Daoy (cell line): ENCODE results near the gene SMARCB1. TPM values are rescaled to one million over a fixed set of nuclear protein-coding genes. Genes with fewer than 3 reads are reported as not detected.

Experiments
- DNase-seq: peaks from one replicate; pipeline ENCODE4 v3.0.0-alpha.2; 2015; ENCODE audit warnings: low read depth
- total RNA-seq: library from RNA; depleted of rRNA; stranded (reverse); fragments of >200 nt; shearing (Covaris generic); gene quantifications from 2 replicates; pipeline ENCODE4 v1.2.3, GENCODE V29; 2014

SMARCB1 gene
- total RNA-seq, 1 experiment from 2014 or later, result 125 TPM

DNA sequence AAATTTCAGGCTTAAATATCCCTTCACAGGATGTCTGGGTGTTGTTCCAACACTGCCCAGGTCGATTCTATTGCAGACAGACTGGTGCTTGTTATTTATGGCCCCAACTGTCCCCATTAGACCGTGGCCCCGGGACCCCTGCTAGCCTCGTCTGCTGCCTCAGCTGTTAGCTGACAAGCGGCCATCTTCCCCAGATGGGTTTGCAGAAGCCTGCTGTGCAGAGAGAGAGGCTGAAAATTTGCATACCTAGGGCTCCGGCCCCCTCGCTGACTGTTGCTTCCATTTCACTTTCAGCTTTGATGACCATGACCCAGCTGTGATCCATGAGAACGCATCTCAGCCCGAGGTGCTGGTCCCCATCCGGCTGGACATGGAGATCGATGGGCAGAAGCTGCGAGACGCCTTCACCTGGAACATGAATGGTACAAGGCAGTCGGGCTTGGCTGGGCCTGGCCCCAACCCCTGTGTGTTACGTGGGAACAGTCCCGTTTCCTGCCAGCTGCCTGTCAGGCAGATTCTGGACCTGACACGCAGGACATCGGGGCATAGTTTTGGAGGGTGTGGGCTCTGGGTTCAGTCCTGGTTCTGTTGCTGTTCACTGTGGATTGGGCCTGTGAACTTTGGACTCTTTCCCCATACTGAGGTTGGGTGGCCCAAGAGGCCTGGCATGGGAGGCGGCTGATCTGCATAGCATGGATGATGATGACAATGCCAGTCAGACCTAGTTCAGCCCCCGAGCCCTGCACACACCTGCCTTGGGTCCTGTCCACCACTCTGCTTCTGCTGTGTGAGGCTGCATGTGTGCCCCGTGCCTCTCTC is 16.4 kb downstream of the SMARCB1 start:
- DNase-seq, result no peak

DNA sequence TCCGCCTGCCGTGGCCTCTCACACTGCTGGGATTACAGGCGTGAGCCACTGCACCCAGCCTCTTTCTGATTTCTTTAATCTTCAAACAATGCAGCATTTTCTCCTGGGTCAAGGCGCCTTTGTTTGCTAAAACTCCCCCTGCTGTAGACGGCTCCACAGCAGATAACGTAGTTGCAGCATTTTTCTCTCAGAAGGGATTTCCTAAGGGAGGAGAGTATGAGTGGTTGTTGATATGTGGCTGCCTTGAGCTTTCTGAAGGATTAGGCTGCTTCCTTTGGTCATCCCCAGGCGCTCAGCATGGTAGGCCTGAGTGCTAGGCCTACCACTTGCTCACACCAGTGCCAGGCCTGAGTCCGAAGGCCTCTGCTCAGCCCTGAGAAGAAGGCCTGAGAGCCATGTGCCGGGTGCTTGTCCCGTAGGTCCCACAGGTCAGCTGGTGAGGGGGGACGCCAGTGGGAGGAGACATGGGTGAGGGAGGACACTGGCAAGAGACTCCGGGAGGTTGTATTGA is 18.1 kb downstream of the SMARCB1 start:
- no peak for DNase-seq

DNA sequence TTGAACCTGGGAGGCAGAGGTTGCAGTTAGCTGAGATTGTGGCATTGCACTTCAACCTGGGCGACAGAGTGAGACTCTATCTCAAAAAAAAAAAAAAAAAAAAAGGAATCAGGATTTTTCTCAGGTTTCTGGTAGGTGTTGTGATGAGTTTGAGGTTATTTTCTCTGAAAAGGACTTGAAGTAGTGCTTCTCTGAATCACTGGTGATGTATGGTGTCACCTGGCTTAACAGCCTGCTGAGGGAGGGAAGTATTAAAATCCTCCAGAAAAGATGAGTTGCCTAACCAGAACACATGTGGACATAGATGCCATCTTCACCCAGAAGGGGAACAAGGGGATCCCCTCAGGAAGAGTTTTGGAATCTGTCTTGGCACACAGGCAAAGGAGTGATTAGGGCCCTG is 20.1 kb downstream of the SMARCB1 start:
- no peak for DNase-seq

DNA sequence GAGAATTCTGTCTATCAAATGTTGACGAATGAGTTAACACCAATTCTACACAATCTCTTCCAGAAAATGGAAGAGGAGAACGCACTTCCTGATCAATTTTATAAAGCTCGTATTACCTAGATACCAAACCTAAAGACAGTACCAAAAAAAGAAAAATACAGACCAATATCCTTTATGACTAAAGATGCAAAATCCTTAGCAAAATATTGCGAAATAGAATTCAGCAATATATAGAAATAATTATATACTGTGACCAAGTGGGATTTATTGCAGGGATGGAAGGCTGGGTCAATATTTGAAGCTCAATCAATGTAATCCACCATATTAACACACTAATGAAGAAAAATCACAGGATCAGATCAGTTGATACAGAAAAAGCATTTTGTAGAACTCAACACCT is 25.6 kb downstream of the SMARCB1 start:
- DNase-seq, result no peak

GRCh38 chr22:23815541-23816155 is 28.9 kb downstream of the SMARCB1 start:
- no peak for DNase-seq

DNA sequence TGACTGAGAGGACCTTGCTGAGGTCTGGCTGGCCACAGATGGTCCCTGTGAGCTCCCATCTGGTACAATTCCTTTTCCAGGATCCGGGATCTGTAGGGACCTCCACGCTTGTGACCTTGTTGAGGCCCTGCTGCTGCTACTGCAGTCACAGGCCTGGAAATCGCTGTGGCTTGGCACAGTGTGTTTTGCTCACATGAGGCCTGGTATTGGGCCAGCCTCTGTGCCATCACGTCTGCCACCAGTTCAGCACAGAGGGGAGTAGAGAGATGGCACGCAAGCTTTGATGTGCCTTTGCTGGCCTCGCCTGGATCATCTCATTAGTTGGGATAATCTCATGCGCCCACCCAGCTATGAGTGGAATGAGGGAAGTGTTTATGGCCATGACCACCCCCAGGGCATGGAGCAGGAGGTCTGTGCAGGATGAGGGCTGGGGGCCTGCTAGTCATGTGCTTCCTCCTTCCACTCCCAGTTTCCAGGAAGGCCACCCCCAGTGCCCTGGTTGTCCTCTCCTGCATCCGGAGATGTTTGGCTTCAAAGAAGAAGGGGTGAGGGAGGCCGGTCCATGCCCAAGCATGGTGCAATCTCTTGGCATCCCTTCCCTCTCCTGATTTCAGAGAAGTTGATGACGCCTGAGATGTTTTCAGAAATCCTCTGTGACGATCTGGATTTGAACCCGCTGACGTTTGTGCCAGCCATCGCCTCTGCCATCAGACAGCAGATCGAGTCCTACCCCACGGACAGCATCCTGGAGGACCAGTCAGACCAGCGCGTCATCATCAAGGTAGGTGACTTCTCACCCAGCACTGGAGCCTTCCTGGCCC is 29.6 kb downstream of the SMARCB1 start:
- DNase-seq, result no peak

GRCh38 chr22:23817146-23817545 is 30.4 kb downstream of the SMARCB1 start:
- no peak for DNase-seq

DNA sequence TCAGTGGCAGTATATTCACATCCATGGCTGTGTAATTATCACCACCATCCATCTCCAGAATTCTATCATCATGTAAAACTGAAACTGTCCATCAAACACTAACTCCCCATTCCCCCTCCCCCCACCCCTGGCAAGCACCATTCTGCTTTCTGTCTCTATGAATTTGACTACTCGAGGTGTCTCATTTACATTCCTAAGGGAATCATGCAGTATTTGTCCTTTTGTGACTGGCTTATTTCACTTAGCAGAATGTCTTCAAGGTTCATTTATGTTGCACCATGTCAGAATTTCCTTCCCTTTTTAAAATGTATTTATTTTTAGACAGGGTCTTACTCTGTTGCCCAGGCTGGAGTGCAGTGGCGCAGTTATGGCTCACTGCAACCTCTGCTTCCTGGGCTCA is 31.8 kb downstream of the SMARCB1 start:
- DNase-seq, result no peak

DNA sequence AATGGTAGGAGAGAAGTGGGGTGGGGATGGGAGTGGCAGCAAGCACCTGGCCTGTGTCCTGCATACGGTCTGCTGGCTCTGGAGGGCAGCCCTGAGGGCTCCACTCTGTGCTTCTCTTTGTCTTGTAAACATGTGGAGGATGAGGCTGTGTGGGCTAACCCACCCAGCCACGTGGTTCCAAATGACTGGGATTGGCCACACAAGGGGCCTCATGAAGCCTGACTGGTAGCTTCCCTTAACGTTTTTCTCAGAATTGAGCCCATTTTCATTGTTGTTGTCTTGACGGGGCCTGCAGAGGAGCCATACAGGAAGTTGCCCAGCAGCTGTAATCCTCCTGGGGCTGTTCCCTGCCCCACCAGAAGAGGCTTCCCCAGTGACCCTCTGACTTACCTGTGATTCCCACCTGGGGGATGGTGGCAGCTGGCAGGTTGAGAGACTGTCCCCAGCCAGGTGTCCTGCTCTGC is 34.0 kb downstream of the SMARCB1 start:
- no peak for DNase-seq

DNA sequence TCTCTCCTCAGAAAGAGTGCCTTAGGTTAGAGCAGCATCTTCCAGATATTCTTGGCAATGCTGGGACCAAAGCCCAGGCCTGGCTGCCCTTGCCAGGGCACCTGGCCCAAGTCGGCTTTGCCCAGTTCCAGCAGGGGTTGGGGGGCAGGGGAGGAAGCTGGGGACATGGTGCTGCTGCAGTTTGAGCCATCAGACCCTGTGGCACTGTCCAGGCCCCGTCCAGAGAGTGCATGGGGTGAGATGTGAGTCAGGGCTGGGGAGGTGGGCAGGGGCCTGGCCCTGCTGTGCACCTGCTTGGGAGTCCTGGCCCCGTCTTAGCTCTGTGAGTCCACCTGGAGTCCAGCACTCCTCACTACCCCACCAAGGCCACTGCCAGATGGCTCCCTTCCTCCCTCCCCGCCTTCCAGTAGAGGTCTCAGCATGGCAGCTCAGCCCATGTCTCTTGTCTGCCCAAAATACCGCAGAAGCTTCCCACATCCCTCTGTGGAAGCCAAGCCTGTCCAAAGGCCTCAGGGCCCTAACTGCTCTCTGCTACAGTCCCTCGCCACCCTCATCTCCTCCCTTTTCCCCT is 35.4 kb downstream of the SMARCB1 start:
- no peak for DNase-seq

GRCh38 chr22:23823331-23823791 is 36.6 kb downstream of the SMARCB1 start:
- DNase-seq, result no peak

GRCh38 chr22:23824476-23825245 is 37.9 kb downstream of the SMARCB1 start:
- no peak for DNase-seq

GRCh38 chr22:23825246-23825905 is 38.6 kb downstream of the SMARCB1 start:
- no peak for DNase-seq

GRCh38 chr22:23826510-23827350 is 40.0 kb downstream of the SMARCB1 start:
- DNase-seq, result no peak

DNA sequence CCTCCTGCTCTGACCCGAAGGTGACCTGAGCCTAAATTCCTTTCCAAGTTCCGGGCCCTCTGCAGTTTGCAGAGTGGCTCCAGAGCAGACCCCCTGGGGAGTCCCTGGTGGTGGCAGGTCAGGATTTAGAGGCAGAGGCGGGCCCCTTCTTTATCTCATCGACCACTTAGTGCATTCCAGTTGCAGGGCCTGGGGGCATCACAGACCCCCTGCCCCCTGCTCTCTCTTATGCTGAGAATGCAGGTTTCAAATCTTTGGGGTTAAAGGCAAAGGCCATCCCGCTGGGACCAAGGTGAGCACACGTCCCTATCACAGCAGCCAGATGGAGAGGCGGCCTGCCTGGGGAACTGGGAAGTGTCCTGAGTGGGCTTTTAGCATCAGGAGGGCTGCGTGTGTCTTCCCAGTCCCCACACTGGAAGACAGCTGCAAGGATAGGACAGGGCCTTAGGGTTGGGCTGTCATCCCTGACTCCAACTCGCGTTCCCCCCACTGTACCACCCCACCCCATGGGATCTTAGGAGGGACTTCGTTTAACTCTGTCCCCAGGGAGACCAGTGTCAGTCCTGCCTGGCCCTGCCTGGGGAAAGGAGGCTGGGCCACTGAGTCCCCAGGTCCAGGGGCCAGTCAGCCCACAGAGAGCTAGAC is 40.7 kb downstream of the SMARCB1 start:
- no peak for DNase-seq

GRCh38 chr22:23828800-23829680 is 42.3 kb downstream of the SMARCB1 start:
- DNase-seq, result no peak

DNA sequence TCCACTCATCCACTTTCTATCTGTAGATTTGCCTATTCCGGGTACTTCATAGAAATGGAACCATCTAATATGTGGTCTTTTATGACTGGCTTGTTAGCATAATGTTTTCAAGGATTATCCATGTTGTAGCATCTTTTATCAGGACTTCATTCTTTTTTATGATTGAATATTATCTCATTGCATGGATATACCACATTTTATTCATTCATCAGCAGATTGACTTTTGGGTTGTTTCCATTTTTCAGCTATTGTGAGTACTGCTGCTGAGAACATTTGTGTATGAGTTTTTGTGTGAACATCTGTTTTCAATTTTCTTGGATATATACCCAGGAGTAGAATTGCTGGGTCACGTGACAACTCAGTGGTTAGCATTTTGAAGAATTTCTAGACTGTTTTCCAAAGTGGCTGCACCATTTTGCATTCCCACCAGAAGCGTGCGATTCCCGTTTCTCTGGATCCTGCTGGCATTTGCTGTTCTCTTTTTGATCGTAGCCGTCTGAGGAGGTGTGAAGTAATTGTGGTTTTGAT is 43.1 kb downstream of the SMARCB1 start:
- DNase-seq, result no peak

- no peak for DNase-seq
These were observed 44.5 kb downstream of the SMARCB1 start for GRCh38 chr22:23831261-23831660.
